SK-N-SH treated with all-trans-retinoic acid at 6 μM for 48 hours (cell line): Measurements from ENCODE around the gene TSKS.

Experiments used
- ARNTL ChIP-seq: fragments of 450-650 bp; formaldehyde crosslinking; IDR thresholded peaks from 2 replicates; pipeline ENCODE4 v1.5.0; 2020; ENCODE audit warnings: low read depth, mild to moderate bottlenecking, moderate library complexity, borderline replicate concordance
- BACH2 ChIP-seq: fragments of 250-450 bp; sonication (Bioruptor Pico); IDR thresholded peaks from 2 replicates; pipeline ENCODE4 v1.9.0; 2021; ENCODE audit warnings: mild to moderate bottlenecking, borderline replicate concordance
- CREB5 ChIP-seq: fragments of 250-450 bp; sonication (Bioruptor Pico); IDR thresholded peaks from 2 replicates; pipeline ENCODE4 v1.5.1; 2020; ENCODE audit warnings: low read depth, mild to moderate bottlenecking, moderate library complexity
- ESRRG ChIP-seq: fragments of 250-450 bp; sonication (Bioruptor Pico); IDR thresholded peaks from 2 replicates; pipeline ENCODE4 v1.6.1; 2021; ENCODE audit warnings: mild to moderate bottlenecking
- OSR1 ChIP-seq: fragments of 250-450 bp; sonication (Bioruptor Pico); IDR thresholded peaks from 2 replicates; pipeline ENCODE4 v1.8.0; 2022; ENCODE audit warnings: moderate library complexity, mild to moderate bottlenecking, inconsistent platforms
- PATZ1 ChIP-seq: fragments of 250-450 bp; sonication (Bioruptor Pico); IDR thresholded peaks from 2 replicates; pipeline ENCODE4 v1.8.0; 2020; ENCODE audit warnings: mild to moderate bottlenecking, moderate library complexity, borderline replicate concordance
- POU6F1 ChIP-seq: fragments of 250-450 bp; sonication (Bioruptor Pico); IDR thresholded peaks from 2 replicates; pipeline ENCODE4 v1.8.0; 2021; ENCODE audit warnings: low read depth, mild to moderate bottlenecking, moderate library complexity, borderline replicate concordance
- TCF4 ChIP-seq: fragments of 250-450 bp; sonication (Bioruptor Pico); IDR thresholded peaks from 2 replicates; pipeline ENCODE4 v1.8.0; 2021; ENCODE audit warnings: mild to moderate bottlenecking, moderate library complexity, borderline replicate concordance
- TOX ChIP-seq: fragments of 250-450 bp; sonication (Bioruptor Pico); IDR thresholded peaks from 2 replicates; pipeline ENCODE4 v1.8.0; 2021; ENCODE audit warnings: mild to moderate bottlenecking, moderate library complexity, borderline replicate concordance
- ZC3H10 ChIP-seq: fragments of 250-450 bp; sonication (Bioruptor Pico); IDR thresholded peaks from 2 replicates; pipeline ENCODE4 v1.5.1; 2021; ENCODE audit warnings: mild to moderate bottlenecking, moderate library complexity
- ZFP3 ChIP-seq: fragments of 250-450 bp; sonication (Bioruptor Pico); IDR thresholded peaks from 2 replicates; pipeline ENCODE4 v1.5.0; 2020; ENCODE audit warnings: mild to moderate bottlenecking, moderate library complexity
- ZFP30 ChIP-seq: fragments of 450-650 bp; formaldehyde crosslinking; IDR thresholded peaks from 2 replicates; pipeline ENCODE4 v1.5.0; 2022; ENCODE audit warnings: mild to moderate bottlenecking, moderate library complexity
- ZNF565 ChIP-seq: fragments of 450-650 bp; formaldehyde crosslinking; conservative IDR thresholded peaks from 2 replicates; pipeline ENCODE4 v1.5.0; 2020; ENCODE audit warnings: low read depth, mild to moderate bottlenecking, moderate library complexity

GRCh38 chr19:49776371-49776764 is 13.3 kb upstream of the TSKS start:
- TF ChIP-seq ZFP30 (CRISPR knock-in tag) (no peak), ARNTL (CRISPR knock-in tag) (no peak), TOX (CRISPR knock-in tag) (no peak), CREB5 (CRISPR knock-in tag) (no peak), ZFP3 (CRISPR knock-in tag) (no peak), PATZ1 (no peak), POU6F1 (CRISPR knock-in tag) (no peak), OSR1 (CRISPR knock-in tag) (no peak), ESRRG (CRISPR knock-in tag) (no peak), TCF4 (CRISPR knock-in tag) (no peak), ZNF565 (CRISPR knock-in tag) (no peak), ZC3H10 (CRISPR knock-in tag) (no peak), BACH2 (CRISPR knock-in tag) (no peak)
